Ishikawa (cell line): ENCODE data around the gene ADAT2.

Experiments
- CEBPB ChIP-seq: IDR thresholded peaks from 2 replicates; pipeline ENCODE4 v1.6.1; 2012
- CREB1 ChIP-seq: IDR thresholded peaks from 2 replicates; pipeline ENCODE4 v1.6.1; 2012; ENCODE audit warnings: low read depth
- EGR1 ChIP-seq: IDR thresholded peaks from 2 replicates; pipeline ENCODE4 v1.6.1; 2012
- EP300 ChIP-seq: IDR thresholded peaks from 2 replicates; pipeline ENCODE4 v1.6.1; 2012; ENCODE audit warnings: borderline replicate concordance
- FOXM1 ChIP-seq: IDR thresholded peaks from 2 replicates; pipeline ENCODE4 v1.6.1; 2012; ENCODE audit warnings: low read depth, borderline replicate concordance
- NFIC ChIP-seq: IDR thresholded peaks from 2 replicates; pipeline ENCODE4 v1.6.1; 2012
- RAD21 ChIP-seq: IDR thresholded peaks from 2 replicates; pipeline ENCODE4 v1.6.1; 2012; ENCODE audit warnings: low read depth
- REST ChIP-seq: IDR thresholded peaks from 2 replicates; pipeline ENCODE4 v1.6.1; 2012; ENCODE audit warnings: low read depth, mild to moderate bottlenecking
- TAF1 ChIP-seq: IDR thresholded peaks from 2 replicates; pipeline ENCODE4 v1.6.1; 2012; ENCODE audit warnings: low read depth, mild to moderate bottlenecking
- TCF12 ChIP-seq: IDR thresholded peaks from 2 replicates; pipeline ENCODE4 v1.6.1; 2012; ENCODE audit warnings: low read depth
- TEAD4 ChIP-seq: IDR thresholded peaks from 2 replicates; pipeline ENCODE4 v1.6.1; 2012
- YY1 ChIP-seq: IDR thresholded peaks from 2 replicates; pipeline ENCODE4 v1.6.1; 2012; ENCODE audit warnings: low read depth
- ZBTB7A ChIP-seq: IDR thresholded peaks from 2 replicates; pipeline ENCODE4 v1.6.1; 2012; ENCODE audit warnings: low read depth
- TF ChIP-seq, protein P1 (sequence below): IDR thresholded peaks from 2 replicates; pipeline ENCODE4 v1.6.1; 2012
- TF ChIP-seq, protein P2 (sequence below): IDR thresholded peaks from 2 replicates; pipeline ENCODE4 v1.6.1; 2012

ADAT2 gene

DNA sequence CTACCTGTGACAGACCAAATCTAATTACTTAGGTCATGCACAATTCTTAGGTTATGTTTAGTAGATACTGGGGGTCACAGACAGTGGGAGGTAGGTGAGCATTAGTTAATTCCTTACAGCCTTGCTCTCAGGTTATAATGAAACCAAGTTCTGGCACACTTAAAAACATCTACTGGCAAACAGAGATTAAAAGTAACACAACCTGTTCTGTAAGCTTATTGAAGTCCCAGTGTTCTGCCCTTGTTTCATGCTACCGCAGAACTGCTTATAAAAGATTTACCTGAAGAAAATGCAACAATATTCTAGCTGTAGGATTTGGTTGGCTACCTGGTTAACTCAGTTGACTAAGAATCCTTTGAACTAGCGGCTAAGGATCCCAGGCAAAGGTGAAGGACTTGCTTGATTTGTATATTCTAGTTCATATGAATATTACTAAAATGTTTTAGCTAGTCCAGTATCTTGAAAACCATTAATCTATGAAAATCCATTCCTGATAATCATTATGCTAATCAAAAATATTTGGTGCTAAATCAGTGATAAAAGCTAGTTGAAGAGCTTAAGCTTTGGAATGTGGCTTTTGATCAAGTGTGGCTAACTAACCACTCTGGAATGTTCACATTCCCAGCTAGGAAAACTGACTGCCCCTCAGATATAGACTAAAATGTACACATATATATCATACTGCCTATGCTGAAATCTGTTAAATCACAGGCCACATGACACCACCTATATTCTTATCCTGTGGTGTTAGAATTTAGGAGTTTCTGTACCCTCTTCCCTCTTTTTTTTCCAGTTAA, 7.3 kb upstream of the ADAT2 start:
- TF ChIP-seq REST, result no peak
- no peak for TF ChIP-seq RAD21
- TF ChIP-seq, protein P1, sequence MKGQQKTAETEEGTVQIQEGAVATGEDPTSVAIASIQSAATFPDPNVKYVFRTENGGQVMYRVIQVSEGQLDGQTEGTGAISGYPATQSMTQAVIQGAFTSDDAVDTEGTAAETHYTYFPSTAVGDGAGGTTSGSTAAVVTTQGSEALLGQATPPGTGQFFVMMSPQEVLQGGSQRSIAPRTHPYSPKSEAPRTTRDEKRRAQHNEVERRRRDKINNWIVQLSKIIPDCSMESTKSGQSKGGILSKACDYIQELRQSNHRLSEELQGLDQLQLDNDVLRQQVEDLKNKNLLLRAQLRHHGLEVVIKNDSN, result no peak
- TF ChIP-seq, protein P2, sequence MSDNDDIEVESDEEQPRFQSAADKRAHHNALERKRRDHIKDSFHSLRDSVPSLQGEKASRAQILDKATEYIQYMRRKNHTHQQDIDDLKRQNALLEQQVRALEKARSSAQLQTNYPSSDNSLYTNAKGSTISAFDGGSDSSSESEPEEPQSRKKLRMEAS, result no peak
- no peak for TF ChIP-seq TAF1
- peak; percentile 69 for TF ChIP-seq TEAD4

- TF ChIP-seq CEBPB, result 0 out of 2 replicates have a peak, but pooled peaks have one; percentile 38
- TF ChIP-seq, protein P2, result no peak
Observed at GRCh38 chr6:143451531-143451930, 1.0 kb upstream of the ADAT2 start.

DNA sequence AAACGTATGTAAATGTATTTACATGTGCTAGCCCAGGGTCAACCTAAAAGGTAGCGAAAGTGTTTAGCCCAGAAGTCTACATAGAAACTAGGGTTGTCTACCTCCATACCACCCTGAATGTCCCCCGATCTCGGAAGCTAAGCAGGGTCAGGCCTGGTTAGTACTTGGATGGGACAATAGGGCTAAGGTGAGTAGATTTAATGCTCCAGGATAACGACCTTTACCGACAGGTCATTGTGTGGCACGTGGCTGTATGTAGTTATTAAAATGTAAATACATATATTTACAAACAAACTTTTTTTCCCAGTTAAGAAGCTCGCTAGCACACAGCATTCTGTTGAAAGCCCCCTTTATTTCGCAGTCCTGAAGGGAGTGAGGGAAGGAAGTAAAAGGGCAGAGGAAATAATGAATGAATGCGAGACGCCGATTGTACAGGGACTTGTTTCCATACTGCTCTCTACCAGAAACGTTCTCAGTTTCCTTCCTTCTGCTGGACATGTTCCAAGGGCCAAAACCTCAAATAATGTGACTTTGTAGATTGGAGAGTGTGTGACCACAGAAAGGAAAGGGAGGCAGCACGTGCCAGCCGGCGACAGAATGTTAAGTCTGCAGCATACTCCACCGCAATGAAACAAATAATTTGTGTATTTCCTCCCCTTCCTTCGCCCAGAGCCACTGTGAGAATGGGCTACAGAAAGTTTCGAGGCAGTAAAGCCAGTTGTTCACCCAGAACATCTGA, 612 bp downstream of the ADAT2 start:
- TF ChIP-seq FOXM1 (no peak), CEBPB (no peak), TAF1 (no peak), TEAD4 (no peak), EGR1 (no peak)

DNA sequence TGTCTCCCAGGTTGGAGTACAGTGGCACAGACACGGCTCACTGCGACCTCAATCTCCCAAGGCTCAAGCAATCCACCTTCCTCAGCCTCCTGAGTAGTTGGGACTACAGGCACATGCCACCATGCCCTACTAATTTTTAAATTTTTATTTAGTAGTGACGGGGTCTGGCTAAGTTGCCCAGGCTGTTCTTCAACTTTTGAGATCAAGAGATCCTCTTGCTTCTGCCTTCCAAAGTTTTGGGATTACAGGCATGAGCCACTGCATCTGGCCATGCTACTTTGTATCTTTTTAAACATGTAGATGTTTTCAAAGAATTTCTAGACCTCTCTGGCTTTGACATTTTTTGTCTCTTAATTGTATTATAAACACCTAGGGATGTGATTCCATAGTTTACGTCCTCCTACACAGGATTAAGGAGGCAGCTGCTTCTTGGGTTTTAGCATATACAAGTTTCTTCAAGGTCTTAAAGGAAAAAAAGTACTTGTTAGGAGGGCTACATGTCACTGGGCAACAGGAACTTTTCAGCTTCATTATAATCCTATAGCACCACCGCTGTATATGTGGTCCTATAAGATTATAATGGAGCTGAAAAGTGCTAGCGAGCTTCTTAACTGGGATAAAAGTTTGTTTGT, 1.3 kb downstream of the ADAT2 start:
- TF ChIP-seq TEAD4 (no peak), REST (no peak), RAD21 (no peak), NFIC (no peak), YY1 (no peak), ZBTB7A (no peak), EGR1 (no peak), CEBPB (no peak), EP300 (no peak), TAF1 (no peak), TCF12 (no peak), CREB1 (no peak), FOXM1 (no peak)
- TF ChIP-seq, protein P2, result no peak
- TF ChIP-seq, protein P1, result no peak

GRCh38 chr6:143443096-143443495, 7.4 kb downstream of the ADAT2 start:
- TF ChIP-seq ZBTB7A (no peak), REST (no peak), NFIC (no peak), FOXM1 (no peak), TAF1 (no peak), TCF12 (no peak), TEAD4 (no peak)
